ENCODE results near the gene ICAM2. TPM values are rescaled to one million over a fixed set of nuclear protein-coding genes. Genes with fewer than 3 reads are reported as not detected.
A peak's percentile ranks its signal among the peaks of the same experiment; 100 is the strongest.
"Not testable (repeated sequence)": the region's sequence is repeated elsewhere in the genome, so short reads cannot be mapped to it uniquely, and the experiment has no call there.

The ICAM2 gene
- total RNA-seq, 1 experiment from 2014 or later: not detected

- DNase-seq (ENCODE audit: low read depth): no peak
Observed at GRCh38 chr17:64009571-64010402, 10.6 kb downstream of the ICAM2 start.

- no peak for DNase-seq (ENCODE audit: low read depth)
Observed at GRCh38 chr17:64008830-64009229, 11.6 kb downstream of the ICAM2 start.

- DNase-seq (ENCODE audit: low read depth): no peak
Observed at GRCh38 chr17:64008346-64008745, 12.1 kb downstream of the ICAM2 start.

GRCh38 chr17:64007838-64008282, 12.6 kb downstream of the ICAM2 start:
- DNase-seq (ENCODE audit: low read depth): no peak

- not testable (repeated sequence) for DNase-seq (ENCODE audit: low read depth)
Observed at GRCh38 chr17:64007089-64007837, 13.2 kb downstream of the ICAM2 start.

GRCh38 chr17:64006361-64007088, 13.9 kb downstream of the ICAM2 start:
- DNase-seq (ENCODE audit: low read depth): no peak

GRCh38 chr17:64005734-64006167, 14.7 kb downstream of the ICAM2 start:
- peak; percentile 17 for DNase-seq (ENCODE audit: low read depth)

GRCh38 chr17:64004903-64005733, 15.3 kb downstream of the ICAM2 start:
- DNase-seq (ENCODE audit: low read depth): no peak

- no peak for DNase-seq (ENCODE audit: low read depth)
Observed at GRCh38 chr17:64004218-64004770, 16.1 kb downstream of the ICAM2 start.

GRCh38 chr17:64003526-64004121, 16.8 kb downstream of the ICAM2 start:
- DNase-seq (ENCODE audit: low read depth): no peak

- no peak for DNase-seq (ENCODE audit: low read depth)
Observed at GRCh38 chr17:64002658-64003525, 17.5 kb downstream of the ICAM2 start.

- DNase-seq (ENCODE audit: low read depth): no peak
Observed at GRCh38 chr17:64001763-64002529, 18.5 kb downstream of the ICAM2 start.

GRCh38 chr17:64001091-64001579, 19.3 kb downstream of the ICAM2 start:
- DNase-seq (ENCODE audit: low read depth): no peak

GRCh38 chr17:63999680-64000531, 20.5 kb downstream of the ICAM2 start:
- no peak for DNase-seq (ENCODE audit: low read depth)

- DNase-seq (ENCODE audit: low read depth): no peak
Observed at GRCh38 chr17:63998721-63999679, 21.4 kb downstream of the ICAM2 start.

GRCh38 chr17:63998050-63998720, 22.2 kb downstream of the ICAM2 start, which contains the start of gene PRR29:
TSS of gene PRR29 (plus strand) at chr17:63998351. CDS start at chr17:63998365, 14 bp downstream.
- peak; percentile 40 for DNase-seq (ENCODE audit: low read depth)

All from RPMI7951 (cell line).